ENCODE measurements around the gene FOXP2. TPM values are rescaled to one million over a fixed set of nuclear protein-coding genes. Genes with fewer than 3 reads are reported as not detected.

The FOXP2 gene
- total and polyA plus RNA-seq, 2 of the 4 experiments (the other 2 are of a cell fraction) = 0.89 to 1.1 TPM

DNA sequence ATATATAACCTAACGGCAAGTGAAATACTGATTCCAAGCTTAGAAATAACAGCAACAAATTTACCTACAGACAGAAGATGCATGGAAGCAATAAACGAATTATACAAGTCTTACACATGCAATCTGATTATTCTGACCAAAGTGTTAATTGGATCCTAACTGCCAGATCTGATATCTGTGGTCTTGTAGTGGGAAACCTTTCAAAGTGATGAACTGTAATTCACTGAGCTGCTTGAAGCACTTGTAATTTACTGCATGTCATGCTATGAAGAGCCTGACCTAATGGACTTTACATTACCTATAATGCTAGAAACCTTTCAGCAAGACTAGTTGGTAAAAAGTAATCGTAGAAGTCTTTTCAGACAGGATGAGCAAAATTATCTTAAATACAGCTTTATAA lies 205.6 kb downstream of the FOXP2 start:
- Histone ChIP-seq H3K56ac (ENCODE audit: extremely low read depth, insufficient read depth, low read length) (no peak overlapping the region), H3K14ac (replicated peaks; ENCODE audit: low read depth, low read length) (no peak overlapping the region), H3K9me1 (ENCODE audit: insufficient read depth, low read length) (no peaks in the 10 kb centered on the region), H3K79me1 (ENCODE audit: low read depth in 1 of 2, low read length in 2 of 2) (no peaks in the 10 kb centered on the region), H4K20me1 (ENCODE audit: insufficient read depth, low read length) (no peaks in the 10 kb centered on the region), H3K4me2 (ENCODE audit: low read depth, low read length) (no peak overlapping the region), H2BK20ac (ENCODE audit: low read depth, low read length) (no peak overlapping the region), H3K9ac (ENCODE audit: low read depth, low read length) (no peak overlapping the region), H3K4ac (ENCODE audit: low read depth, low read length) (no peak overlapping the region), H4K5ac (ENCODE audit: low read depth, low read length) (no peak overlapping the region), H3K23ac (ENCODE audit: low read depth, low read length) (no peak overlapping the region), H4K91ac (ENCODE audit: insufficient read depth, low read depth, low read length) (no peak overlapping the region), H2AK9ac (replicated peaks; ENCODE audit: low read depth, low read length, poor library complexity) (no peak overlapping the region), H3K18ac (ENCODE audit: low read depth, low read length) (no peak overlapping the region), H3K27me3 (ENCODE audit: control insufficient read depth, insufficient read depth, low read length) (no peaks in the 10 kb centered on the region), H2BK15ac (ENCODE audit: low read depth, low read length) (no peak overlapping the region), H2BK120ac (ENCODE audit: low read depth, low read length) (no peak overlapping the region), H3K4me1 (ENCODE audit: control insufficient read depth, insufficient read depth, low read length) (no peaks in the 10 kb centered on the region), H3K9me3 (ENCODE audit: control insufficient read depth, insufficient read depth, low read length) (no peaks in the 10 kb centered on the region), H2AK5ac (ENCODE audit: low read depth, low read length) (no peak overlapping the region), H3K4me3 (ENCODE audit: insufficient read depth, low read depth, low read length) (no peak overlapping the region), H4K8ac (ENCODE audit: low read depth in 2 of 2, low read length in 2 of 2) (no peak overlapping the region), H3K36me3 (ENCODE audit: control insufficient read depth, insufficient read depth, low read length) (no peaks in the 10 kb centered on the region), H2AFZ (replicated peaks; ENCODE audit: low read length, poor library complexity) (no peak overlapping the region), H3K27ac (ENCODE audit: insufficient read depth, low read length) (no peak overlapping the region), H2BK5ac (ENCODE audit: low read depth, low read length, poor library complexity, severe bottlenecking) (no peak overlapping the region)
- intact Hi-C loops (cut with micrococcal nuclease) = no loop called here
- no TSS peak for BruUV-seq (replicated peaks)
- dilution Hi-C loops (cut with HindIII; ENCODE audit: low sequenced_read_pairs, unreplicated experiment) = no loop called here
- no peak for DNase-seq
- whole genome bisulfite sequencing, 2 experiments (ENCODE audit: extremely low coverage in 2 of 2, insufficient read length in 1 of 2) = no CpG with 5 or more reads among the region's 3 CpGs
- in situ Hi-C loops (cut with MboI; ENCODE audit: low sequenced_read_pairs) = no loop called here
- no peak for TF ChIP-seq BHLHE40 (IDR thresholded peaks at IDR 0.05; ENCODE audit: low read depth, low read length)
- TF ChIP-seq, protein P1, sequence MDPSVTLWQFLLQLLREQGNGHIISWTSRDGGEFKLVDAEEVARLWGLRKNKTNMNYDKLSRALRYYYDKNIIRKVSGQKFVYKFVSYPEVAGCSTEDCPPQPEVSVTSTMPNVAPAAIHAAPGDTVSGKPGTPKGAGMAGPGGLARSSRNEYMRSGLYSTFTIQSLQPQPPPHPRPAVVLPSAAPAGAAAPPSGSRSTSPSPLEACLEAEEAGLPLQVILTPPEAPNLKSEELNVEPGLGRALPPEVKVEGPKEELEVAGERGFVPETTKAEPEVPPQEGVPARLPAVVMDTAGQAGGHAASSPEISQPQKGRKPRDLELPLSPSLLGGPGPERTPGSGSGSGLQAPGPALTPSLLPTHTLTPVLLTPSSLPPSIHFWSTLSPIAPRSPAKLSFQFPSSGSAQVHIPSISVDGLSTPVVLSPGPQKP (IDR thresholded peaks at IDR 0.05; ENCODE audit: borderline replicate concordance, low read depth, low read length) = no peak
- TF ChIP-seq MXI1 (IDR thresholded peaks at IDR 0.05; ENCODE audit: borderline replicate concordance, low read depth, low read length) = no peak
- TF ChIP-seq, protein P2, sequence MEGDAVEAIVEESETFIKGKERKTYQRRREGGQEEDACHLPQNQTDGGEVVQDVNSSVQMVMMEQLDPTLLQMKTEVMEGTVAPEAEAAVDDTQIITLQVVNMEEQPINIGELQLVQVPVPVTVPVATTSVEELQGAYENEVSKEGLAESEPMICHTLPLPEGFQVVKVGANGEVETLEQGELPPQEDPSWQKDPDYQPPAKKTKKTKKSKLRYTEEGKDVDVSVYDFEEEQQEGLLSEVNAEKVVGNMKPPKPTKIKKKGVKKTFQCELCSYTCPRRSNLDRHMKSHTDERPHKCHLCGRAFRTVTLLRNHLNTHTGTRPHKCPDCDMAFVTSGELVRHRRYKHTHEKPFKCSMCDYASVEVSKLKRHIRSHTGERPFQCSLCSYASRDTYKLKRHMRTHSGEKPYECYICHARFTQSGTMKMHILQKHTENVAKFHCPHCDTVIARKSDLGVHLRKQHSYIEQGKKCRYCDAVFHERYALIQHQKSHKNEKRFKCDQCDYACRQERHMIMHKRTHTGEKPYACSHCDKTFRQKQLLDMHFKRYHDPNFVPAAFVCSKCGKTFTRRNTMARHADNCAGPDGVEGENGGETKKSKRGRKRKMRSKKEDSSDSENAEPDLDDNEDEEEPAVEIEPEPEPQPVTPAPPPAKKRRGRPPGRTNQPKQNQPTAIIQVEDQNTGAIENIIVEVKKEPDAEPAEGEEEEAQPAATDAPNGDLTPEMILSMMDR (conservative IDR thresholded peaks at IDR 0.05; ENCODE audit: low read depth, low read length) = no peak
- ATAC-seq (ENCODE audit: low read depth) = no peak
- CTCF ChIA-PET = interaction anchor here (1.1 to 1.3 kb wide), 2 partner anchors 11 to 21 kb away, joined by 3 read pairs; no protein-coding TSS in a partner anchor
- POLR2A ChIA-PET (ENCODE audit: unreplicated experiment) = no interaction called here

All from IMR-90 (cell line).